ENCODE measurements around the gene SERTAD3.
"Not testable (repeated sequence)": the region's sequence is repeated elsewhere in the genome, so short reads cannot be mapped to it uniquely, and the experiment has no call there.

Gene SERTAD3

GRCh38 chr19:40444000-40444824, at the start of gene SERTAD3:
Gene SERTAD3, minus strand, starts transcription at chr19:40444335. Its CDS starts 2,255 bp downstream, at chr19:40442080.
- DNase-seq = peak; percentile 96

GRCh38 chr19:40493778-40494177, 49.6 kb upstream of the SERTAD3 start:
- DNase-seq = no peak

GRCh38 chr19:40492274-40492673, 48.1 kb upstream of the SERTAD3 start:
- DNase-seq = no peak

GRCh38 chr19:40489882-40490230, 45.7 kb upstream of the SERTAD3 start:
- DNase-seq = no peak

- no peak for DNase-seq
These were observed 41.9 kb upstream of the SERTAD3 start for GRCh38 chr19:40486017-40486416.

- DNase-seq = not testable (repeated sequence)
These were observed 31.9 kb upstream of the SERTAD3 start for GRCh38 chr19:40475878-40476644.

- DNase-seq = no peak
These were observed 30.6 kb upstream of the SERTAD3 start for GRCh38 chr19:40474737-40475136.

- no peak for DNase-seq
These were observed 28.4 kb upstream of the SERTAD3 start for GRCh38 chr19:40472516-40472915.

GRCh38 chr19:40471111-40471510, 27.0 kb upstream of the SERTAD3 start:
- DNase-seq = no peak

GRCh38 chr19:40469011-40469410, 24.9 kb upstream of the SERTAD3 start:
- DNase-seq = no peak

- no peak for DNase-seq
These were observed 23.0 kb upstream of the SERTAD3 start, which contains the start of gene SPTBN4 for GRCh38 chr19:40466985-40467734. Gene SPTBN4, plus strand, starts transcription at chr19:40467001. Its CDS starts 5,621 bp downstream, at chr19:40472622.

GRCh38 chr19:40466219-40466984, 22.3 kb upstream of the SERTAD3 start:
- DNase-seq = no peak

GRCh38 chr19:40465557-40466218, 21.6 kb upstream of the SERTAD3 start, which contains the start of gene BLVRB:
Gene BLVRB, minus strand, starts transcription at chr19:40465745. Its CDS starts 57 bp downstream, at chr19:40465688.
- DNase-seq = peak; percentile 98

GRCh38 chr19:40465025-40465556, 21.0 kb upstream of the SERTAD3 start:
- DNase-seq = peak; percentile 70

- DNase-seq = peak; percentile 89
These were observed 20.2 kb upstream of the SERTAD3 start for GRCh38 chr19:40464059-40465024.

- peak; percentile 33 for DNase-seq
These were observed 19.5 kb upstream of the SERTAD3 start for GRCh38 chr19:40463587-40464037.

GRCh38 chr19:40461669-40462221, 17.6 kb upstream of the SERTAD3 start:
- DNase-seq = no peak

GRCh38 chr19:40460185-40460584, 16.1 kb upstream of the SERTAD3 start:
- no peak for DNase-seq

GRCh38 chr19:40458597-40458974, 14.5 kb upstream of the SERTAD3 start:
- DNase-seq = no peak
